ENCODE results near the gene ADAMTS18. TPM values are rescaled to one million over a fixed set of nuclear protein-coding genes. Genes with fewer than 3 reads are reported as not detected.

The ADAMTS18 gene
- total and polyA plus RNA-seq, 2 of the 8 experiments (the other 6 are each of a cell fraction or from before 2014, with no cell fraction given) = 0.05 to 0.19 TPM

DNA sequence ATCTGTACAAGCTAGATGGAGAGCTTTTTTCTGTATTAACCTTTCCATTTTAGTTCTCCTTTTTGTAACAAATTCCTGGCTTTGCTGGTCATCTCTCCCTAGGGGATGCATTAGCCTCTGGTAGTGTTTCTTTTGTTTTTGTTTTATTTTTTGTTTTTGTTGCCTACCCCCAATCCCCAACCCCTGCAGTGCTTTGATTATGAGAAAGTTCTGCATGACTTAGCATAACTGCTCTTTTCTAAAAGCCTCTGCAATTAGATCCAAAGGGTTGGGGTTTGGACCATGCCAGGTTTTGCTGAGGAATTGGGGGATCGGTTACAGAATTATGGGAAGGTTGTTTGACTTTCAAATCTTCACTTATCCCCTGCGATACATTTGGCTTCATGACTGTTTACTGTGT, 98.2 kb downstream of the ADAMTS18 start (continued):
- TF ChIP-seq JUND (IDR thresholded peaks at IDR 0.05; ENCODE audit: low read length) (no peak), TAF7 (optimal IDR thresholded peaks at IDR 0.05; ENCODE audit: borderline replicate concordance, low read depth, low read length) (no peak), JUN (IDR thresholded peaks at IDR 0.05; ENCODE audit: low read depth, low read length) (no peak), KDM4A (IDR thresholded peaks at IDR 0.05; ENCODE audit: low read depth, low read length, severe bottlenecking) (no peak), NRF1 (IDR thresholded peaks at IDR 0.05; ENCODE audit: low read depth, low read length) (no peak), CHD1 (IDR thresholded peaks at IDR 0.05; ENCODE audit: low read depth, low read length) (no peak), POLR2AphosphoS5 (IDR thresholded peaks at IDR 0.05; ENCODE audit: low read depth, low read length) (no peak), SIRT6 (IDR thresholded peaks at IDR 0.05; ENCODE audit: low read length) (no peak), PHF8 (conservative IDR thresholded peaks at IDR 0.05; ENCODE audit: low read depth, low read length) (no peak), RBBP5 (IDR thresholded peaks at IDR 0.05; ENCODE audit: borderline replicate concordance, low read depth, low read length) (no peak), GABPA (IDR thresholded peaks at IDR 0.05; ENCODE audit: borderline replicate concordance, insufficient read depth, low read length) (no peak), HDAC2 (IDR thresholded peaks at IDR 0.05; ENCODE audit: borderline replicate concordance in 1 of 2, low read depth in 2 of 2, low read length in 2 of 2) (peak in 1 of 2 experiments; percentile 41; a peak in 1 of 4 replicates)
- TF ChIP-seq, protein P1, sequence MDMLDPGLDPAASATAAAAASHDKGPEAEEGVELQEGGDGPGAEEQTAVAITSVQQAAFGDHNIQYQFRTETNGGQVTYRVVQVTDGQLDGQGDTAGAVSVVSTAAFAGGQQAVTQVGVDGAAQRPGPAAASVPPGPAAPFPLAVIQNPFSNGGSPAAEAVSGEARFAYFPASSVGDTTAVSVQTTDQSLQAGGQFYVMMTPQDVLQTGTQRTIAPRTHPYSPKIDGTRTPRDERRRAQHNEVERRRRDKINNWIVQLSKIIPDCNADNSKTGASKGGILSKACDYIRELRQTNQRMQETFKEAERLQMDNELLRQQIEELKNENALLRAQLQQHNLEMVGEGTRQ (IDR thresholded peaks at IDR 0.05; ENCODE audit: low read length) = no peak

Data from H1 (cell line).